Measurements from ENCODE around the gene HSPA1A.

Gene HSPA1A

GRCh38 chr6:31865205-31866118 lies 50.1 kb downstream of the HSPA1A start:
- DNase-seq (ENCODE audit: low spot score): peak; percentile 74

Measured in SW480 (cell line).